ENCODE measurements around the gene MCM8.

MCM8 gene

GRCh38 chr20:5999783-6000182 is 49.3 kb downstream of the MCM8 start:
- H3K4me3 ChIP-seq = no peak overlapping the region
- peaks cover 0 to 3% (median 0%) of the 10 kb centered on the region in 4 donors for H3K4me1 ChIP-seq
- no peaks in the 10 kb centered on the region for H3K9me3 ChIP-seq
- no peaks in the 10 kb centered on the region for H3K27me3 ChIP-seq
- intact Hi-C loops (cut with DNase I; ENCODE audit: low total_unique reads) = no loop called here
- DNase-seq = no peak
- no peak for TF ChIP-seq CTCF (IDR thresholded peaks at IDR 0.05)
- H3K36me3 ChIP-seq = peaks cover 0 to 11% (median 5%) of the 10 kb centered on the region in 3 donors
- H3K27ac ChIP-seq = no peak overlapping the region

- intact Hi-C loops (cut with DNase I; ENCODE audit: low total_unique reads) = no loop called here
- TF ChIP-seq CTCF (IDR thresholded peaks at IDR 0.05) = no peak
- Histone ChIP-seq H3K27me3 (no peaks in the 10 kb centered on the region), H3K36me3 (peaks cover 0 to 1% (median 0%) of the 10 kb centered on the region in 3 donors), H3K4me3 (no peak overlapping the region), H3K9me3 (no peaks in the 10 kb centered on the region), H3K4me1 (peaks cover 0 to 10% (median 0%) of the 10 kb centered on the region in 4 donors), H3K27ac (no peak overlapping the region)
- no peak for DNase-seq
Observed at GRCh38 chr20:6000871-6001270, 50.4 kb downstream of the MCM8 start.

GRCh38 chr20:6006603-6006949 is 56.1 kb downstream of the MCM8 start:
- Histone ChIP-seq H3K4me1 (peaks cover 0 to 42% (median 13%) of the 10 kb centered on the region in 4 donors), H3K27me3 (no peaks in the 10 kb centered on the region), H3K4me3 (peak overlapping the region; percentile 81 to 87), H3K9me3 (no peaks in the 10 kb centered on the region), H3K36me3 (peaks cover 13 to 18% (median 16%) of the 10 kb centered on the region in 3 donors), H3K27ac (peak overlapping the region; percentile 81 to 88)
- no peak for TF ChIP-seq CTCF (IDR thresholded peaks at IDR 0.05)
- DNase-seq = no peak
- intact Hi-C loops (cut with DNase I; ENCODE audit: low total_unique reads) = no loop called here

- peak overlapping the region; percentile 81 to 87 for H3K4me3 ChIP-seq
- intact Hi-C loops (cut with DNase I; ENCODE audit: low total_unique reads) = no loop called here
- TF ChIP-seq CTCF (IDR thresholded peaks at IDR 0.05) = no peak
- H3K27ac ChIP-seq = peak overlapping the region in 1 of 2 donors; percentile 81
- no peaks in the 10 kb centered on the region for H3K27me3 ChIP-seq
- DNase-seq = no peak
- H3K4me1 ChIP-seq = peaks cover 0 to 42% (median 13%) of the 10 kb centered on the region in 4 donors
- peaks cover 13 to 23% (median 19%) of the 10 kb centered on the region in 3 donors for H3K36me3 ChIP-seq
- H3K9me3 ChIP-seq = no peaks in the 10 kb centered on the region
Observed at GRCh38 chr20:6007094-6007528, 56.7 kb downstream of the MCM8 start.

- peak overlapping the region in 1 of 2 donors; percentile 81 for H3K27ac ChIP-seq
- no peak for DNase-seq
- peaks cover 13 to 28% (median 20%) of the 10 kb centered on the region in 3 donors for H3K36me3 ChIP-seq
- H3K4me3 ChIP-seq = peak overlapping the region; percentile 81 to 87
- intact Hi-C loops (cut with DNase I; ENCODE audit: low total_unique reads) = no loop called here
- H3K4me1 ChIP-seq = peaks cover 0 to 42% (median 13%) of the 10 kb centered on the region in 4 donors
- no peaks in the 10 kb centered on the region for H3K9me3 ChIP-seq
- no peak for TF ChIP-seq CTCF (IDR thresholded peaks at IDR 0.05)
- no peaks in the 10 kb centered on the region for H3K27me3 ChIP-seq
Observed at GRCh38 chr20:6007529-6008103, 57.2 kb downstream of the MCM8 start.
